Upper lobe of right lung (tissue), 1 donor: Measurements from ENCODE around the gene CCL18. TPM values are rescaled to one million over a fixed set of nuclear protein-coding genes. Genes with fewer than 3 reads are reported as not detected.
A peak's percentile ranks its signal among the peaks of the same experiment; 100 is the strongest.

Source experiments
- ATAC-seq: fragments of 200-7000 bp; cut with Tn5 transposase; one replicate; pipeline ENCODE4 v1.9.1; 2020; ENCODE audit warnings: mild to moderate bottlenecking, moderate library complexity
- DNase-seq: peaks from one replicate; pipeline ENCODE4 v3.0.0-alpha.2; 2020
- H3K27ac ChIP-seq: fragments of 200-600 bp; one replicate; pipeline ENCODE4 v1.8.0; 2022
- H3K27me3 ChIP-seq: fragments of 200-600 bp; one replicate; pipeline ENCODE4 v1.8.0; 2022; ENCODE audit warnings: mild to moderate bottlenecking
- H3K36me3 ChIP-seq: fragments of 200-600 bp; one replicate; pipeline ENCODE4 v1.8.0; 2022
- H3K4me1 ChIP-seq: fragments of 200-600 bp; one replicate; pipeline ENCODE4 v1.8.0; 2022
- H3K4me3 ChIP-seq: fragments of 200-600 bp; one replicate; pipeline ENCODE4 v1.8.0; 2022; ENCODE audit warnings: mild to moderate bottlenecking
- H3K9me3 ChIP-seq: fragments of 200-600 bp; one replicate; pipeline ENCODE4 v1.8.0; 2022
- CTCF ChIP-seq: fragments of 200-600 bp; IDR thresholded peaks from one replicate; pipeline ENCODE4 v1.8.0; 2022; ENCODE audit warnings: antibody characterized with exemption
- intact Hi-C: fragments of 100-400 bp; cut with DNase I; formaldehyde crosslinking; loops from one replicate; pipeline ENCODE4 v1.11.0; 2022
- total RNA-seq: library from RNA; stranded (reverse); fragmentation: NEBNext Ultra II Directional; extraction: Animal tissue kit (Norgen Biotek cat#: 25700); gene quantifications from one replicate; pipeline ENCODE4 v1.2.1, GENCODE V29; 2021
- donor health status: DM: no; HTN: yes; CAD: no; lungs with severe emphysema.

The CCL18 gene
- total RNA-seq, 1 donor from 2014 or later: 31.9 TPM

- TF ChIP-seq CTCF: no peak
- H3K27me3 ChIP-seq: no peaks in the 10 kb centered on the region
- H3K36me3 ChIP-seq: no peaks in the 10 kb centered on the region
- DNase-seq: no peak
- no peaks in the 10 kb centered on the region for H3K9me3 ChIP-seq
- no peaks in the 10 kb centered on the region for H3K4me1 ChIP-seq
- intact Hi-C loops: no loop called here
- peak; percentile 87 for ATAC-seq
- H3K27ac ChIP-seq: no peak overlapping the region
- H3K4me3 ChIP-seq: no peak overlapping the region
These were observed 2.4 kb downstream of the CCL18 start for GRCh38 chr17:36066365-36066985.

GRCh38 chr17:36068524-36068923, 4.5 kb downstream of the CCL18 start:
- Histone ChIP-seq H3K36me3 (no peaks in the 10 kb centered on the region), H3K27ac (no peak overlapping the region), H3K27me3 (no peaks in the 10 kb centered on the region), H3K9me3 (no peaks in the 10 kb centered on the region), H3K4me3 (no peak overlapping the region), H3K4me1 (peaks cover 6% of the 10 kb centered on the region)
- intact Hi-C loops: no loop called here
- no peak for DNase-seq
- no peak for ATAC-seq
- TF ChIP-seq CTCF: no peak

- intact Hi-C loops: no loop called here
- Histone ChIP-seq H3K4me1 (peaks cover 6% of the 10 kb centered on the region), H3K27ac (no peak overlapping the region), H3K36me3 (no peaks in the 10 kb centered on the region), H3K27me3 (no peaks in the 10 kb centered on the region), H3K9me3 (no peaks in the 10 kb centered on the region), H3K4me3 (no peak overlapping the region)
- TF ChIP-seq CTCF: no peak
- DNase-seq (no peak), ATAC-seq (no peak)
These were observed 5.1 kb downstream of the CCL18 start for GRCh38 chr17:36069136-36069535.

GRCh38 chr17:36070427-36070826, 6.4 kb downstream of the CCL18 start:
- TF ChIP-seq CTCF: no peak
- Histone ChIP-seq H3K4me1 (peaks cover 6% of the 10 kb centered on the region), H3K27me3 (no peaks in the 10 kb centered on the region), H3K27ac (no peak overlapping the region), H3K4me3 (no peak overlapping the region), H3K9me3 (no peaks in the 10 kb centered on the region), H3K36me3 (no peaks in the 10 kb centered on the region)
- ATAC-seq: no peak
- intact Hi-C loops: no loop called here
- no peak for DNase-seq

GRCh38 chr17:36071751-36072150, 7.7 kb downstream of the CCL18 start:
- no peak for TF ChIP-seq CTCF
- Histone ChIP-seq H3K4me1 (peaks cover 6% of the 10 kb centered on the region), H3K4me3 (no peak overlapping the region), H3K27ac (no peak overlapping the region), H3K9me3 (no peaks in the 10 kb centered on the region), H3K36me3 (no peaks in the 10 kb centered on the region), H3K27me3 (no peaks in the 10 kb centered on the region)
- DNase-seq (no peak), ATAC-seq (no peak)
- intact Hi-C loops: no loop called here
